IPS-20b (cell line): ENCODE results near the gene CERS6.

Experiments used
- H3K27ac ChIP-seq: one replicate; pipeline ENCODE4 v1.5.1; 2013; ENCODE audit warnings: low read length
- H3K27me3 ChIP-seq: 2 replicates; pipeline ENCODE4 v1.6.1; 2013; ENCODE audit warnings: mild to moderate bottlenecking, low read length, inconsistent platforms; ENCODE audit not compliant: insufficient read depth
- H3K36me3 ChIP-seq: 2 replicates; pipeline ENCODE4 v1.6.1; 2013; ENCODE audit warnings: low read depth, mild to moderate bottlenecking, inconsistent platforms, low read length, moderate library complexity; ENCODE audit not compliant: insufficient read depth
- H3K4me1 ChIP-seq: 2 replicates; pipeline ENCODE4 v1.6.1; 2013; ENCODE audit warnings: mild to moderate bottlenecking, control low read depth, inconsistent platforms, low read length, moderate library complexity; ENCODE audit not compliant: insufficient read depth
- H3K4me3 ChIP-seq: 2 replicates; pipeline ENCODE4 v1.5.1; 2013; ENCODE audit warnings: mild to moderate bottlenecking, low read length, inconsistent platforms
- H3K9ac ChIP-seq: 2 replicates; pipeline ENCODE4 v1.6.1; 2013; ENCODE audit warnings: low read depth, mild to moderate bottlenecking, inconsistent platforms, low read length, moderate library complexity
- H3K9me3 ChIP-seq: 2 replicates; pipeline ENCODE4 v1.6.1; 2013; ENCODE audit warnings: mild to moderate bottlenecking, low read depth, low read length, inconsistent platforms; ENCODE audit not compliant: insufficient read depth

CERS6 gene

GRCh38 chr2:168430431-168430830 lies 25.6 kb upstream of the CERS6 start:
- Histone ChIP-seq H3K4me1 (peaks cover 8% of the 10 kb centered on the region; the same call in 1 of the 2 replicates), H3K27ac (no peak overlapping the region), H3K9me3 (no peaks in the 10 kb centered on the region), H3K9ac (no peak overlapping the region), H3K27me3 (no peaks in the 10 kb centered on the region), H3K36me3 (no peaks in the 10 kb centered on the region), H3K4me3 (no peak overlapping the region)

DNA sequence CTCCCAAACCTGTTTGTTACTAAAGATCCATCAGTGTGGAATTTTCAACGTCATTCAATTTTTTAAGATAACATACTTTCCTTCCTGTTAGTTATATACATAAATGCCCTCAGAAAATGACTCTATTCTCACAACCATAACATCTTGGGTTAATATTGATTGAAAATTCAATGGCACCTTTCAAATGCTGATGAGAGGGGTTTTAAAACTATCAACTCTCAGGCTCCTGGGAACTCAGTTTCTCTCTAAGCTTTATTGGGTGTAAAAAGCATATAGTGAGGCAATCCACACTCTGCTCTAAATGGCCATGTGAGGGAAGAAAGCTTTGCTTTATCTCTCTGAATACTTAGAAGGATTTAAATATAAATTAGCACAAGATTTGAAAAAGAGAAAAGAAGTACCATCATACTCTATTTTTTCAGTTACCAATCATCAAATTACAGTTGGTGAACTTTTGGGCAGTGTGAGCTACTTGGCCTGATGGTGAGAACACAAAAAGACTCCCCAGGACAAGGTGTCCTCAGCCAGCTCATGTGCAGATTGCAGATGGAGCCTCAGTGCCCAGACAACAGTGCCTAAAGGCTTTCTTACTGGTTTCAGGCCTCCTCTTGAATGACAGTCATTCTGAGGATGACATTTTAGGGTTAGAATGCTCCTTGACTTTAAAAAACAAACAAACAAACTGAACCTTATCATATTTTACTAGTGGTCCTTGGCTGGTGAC lies 24.6 kb upstream of the CERS6 start:
- Histone ChIP-seq H3K27me3 (no peaks in the 10 kb centered on the region), H3K9ac (no peak overlapping the region)

DNA sequence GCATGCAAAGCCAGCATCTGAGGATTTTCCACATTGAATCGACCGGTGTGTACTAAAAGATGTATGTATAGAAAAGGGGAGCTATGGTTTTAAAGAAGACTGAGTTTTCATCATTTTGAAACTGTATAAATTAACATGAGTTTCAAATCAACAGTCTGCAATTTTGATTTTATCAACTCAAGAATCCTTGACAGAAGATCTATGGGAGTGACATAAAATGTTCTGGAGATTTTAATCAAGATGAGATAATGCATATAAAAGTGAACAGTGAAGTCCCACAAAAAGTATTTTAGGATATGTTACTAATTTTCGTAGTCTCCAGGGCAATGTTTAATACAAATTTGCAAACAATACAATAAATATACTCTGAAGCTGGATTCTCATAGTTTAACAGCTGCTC lies 24.0 kb upstream of the CERS6 start:
- no peak overlapping the region for H3K9ac ChIP-seq
- H3K4me1 ChIP-seq: peaks cover 8% of the 10 kb centered on the region; the same call in 1 of the 2 replicates
- H3K27ac ChIP-seq: no peak overlapping the region
- no peaks in the 10 kb centered on the region for H3K27me3 ChIP-seq
- no peaks in the 10 kb centered on the region for H3K9me3 ChIP-seq
- H3K4me3 ChIP-seq: no peak overlapping the region
- H3K36me3 ChIP-seq: no peaks in the 10 kb centered on the region

More for the DNA sequence above, 24.6 kb upstream of the CERS6 start:
- no peaks in the 10 kb centered on the region for H3K9me3 ChIP-seq
- no peak overlapping the region for H3K4me3 ChIP-seq
- H3K27ac ChIP-seq: no peak overlapping the region
- peaks cover 8% of the 10 kb centered on the region; the same call in 1 of the 2 replicates for H3K4me1 ChIP-seq
- H3K36me3 ChIP-seq: no peaks in the 10 kb centered on the region

GRCh38 chr2:168432565-168433186 lies 23.4 kb upstream of the CERS6 start:
- H3K9me3 ChIP-seq: no peaks in the 10 kb centered on the region
- H3K27ac ChIP-seq: no peak overlapping the region
- H3K27me3 ChIP-seq: no peaks in the 10 kb centered on the region
- H3K36me3 ChIP-seq: no peaks in the 10 kb centered on the region
- H3K4me3 ChIP-seq: no peak overlapping the region
- peaks cover 8% of the 10 kb centered on the region; the same call in 1 of the 2 replicates for H3K4me1 ChIP-seq
- no peak overlapping the region for H3K9ac ChIP-seq

- no peaks in the 10 kb centered on the region for H3K36me3 ChIP-seq
- H3K9ac ChIP-seq: no peak overlapping the region
- H3K27ac ChIP-seq: no peak overlapping the region
- H3K4me3 ChIP-seq: no peak overlapping the region
- H3K9me3 ChIP-seq: no peaks in the 10 kb centered on the region
- H3K27me3 ChIP-seq: no peaks in the 10 kb centered on the region
- peaks cover 8% of the 10 kb centered on the region; the same call in 1 of the 2 replicates for H3K4me1 ChIP-seq
Measured at GRCh38 chr2:168433527-168433926, 22.5 kb upstream of the CERS6 start.

GRCh38 chr2:168434146-168434545 lies 21.9 kb upstream of the CERS6 start:
- no peak overlapping the region for H3K9ac ChIP-seq
- H3K9me3 ChIP-seq: no peaks in the 10 kb centered on the region

GRCh38 chr2:168436840-168437239 lies 19.2 kb upstream of the CERS6 start:
- peaks cover 1% of the 10 kb centered on the region; the same call in 1 of the 2 replicates for H3K4me1 ChIP-seq
- no peak overlapping the region for H3K4me3 ChIP-seq
- H3K9ac ChIP-seq: no peak overlapping the region
- no peak overlapping the region for H3K27ac ChIP-seq
- no peaks in the 10 kb centered on the region for H3K9me3 ChIP-seq
- H3K27me3 ChIP-seq: no peaks in the 10 kb centered on the region
- no peaks in the 10 kb centered on the region for H3K36me3 ChIP-seq

More at GRCh38 chr2:168434146-168434545, 21.9 kb upstream of the CERS6 start:
- Histone ChIP-seq H3K27ac (no peak overlapping the region), H3K36me3 (no peaks in the 10 kb centered on the region), H3K4me3 (no peak overlapping the region), H3K27me3 (no peaks in the 10 kb centered on the region), H3K4me1 (peaks cover 8% of the 10 kb centered on the region; the same call in 1 of the 2 replicates)

DNA sequence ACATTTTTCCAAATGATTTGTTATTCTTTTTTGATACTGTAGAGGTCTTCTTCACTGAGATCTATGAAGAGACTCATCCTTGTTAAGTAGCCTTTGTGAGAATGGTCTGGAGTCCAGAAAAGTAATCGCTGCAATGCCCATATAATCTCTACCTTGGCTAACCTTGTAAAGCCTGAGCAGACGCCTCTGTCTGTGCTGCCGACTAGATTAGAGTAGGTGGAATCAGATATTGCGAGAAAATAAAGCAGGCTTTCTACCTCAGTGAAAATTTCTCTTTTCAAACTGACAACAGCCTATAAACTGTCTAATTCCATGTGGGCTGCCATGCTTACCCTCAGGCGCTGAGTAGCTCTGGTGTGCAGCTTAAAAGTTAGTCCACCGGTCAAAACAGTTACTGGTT lies 17.5 kb upstream of the CERS6 start:
- Histone ChIP-seq H3K9me3 (no peaks in the 10 kb centered on the region), H3K4me3 (no peak overlapping the region), H3K9ac (no peak overlapping the region), H3K4me1 (no peaks in the 10 kb centered on the region), H3K27ac (no peak overlapping the region), H3K36me3 (no peaks in the 10 kb centered on the region), H3K27me3 (no peaks in the 10 kb centered on the region)

DNA sequence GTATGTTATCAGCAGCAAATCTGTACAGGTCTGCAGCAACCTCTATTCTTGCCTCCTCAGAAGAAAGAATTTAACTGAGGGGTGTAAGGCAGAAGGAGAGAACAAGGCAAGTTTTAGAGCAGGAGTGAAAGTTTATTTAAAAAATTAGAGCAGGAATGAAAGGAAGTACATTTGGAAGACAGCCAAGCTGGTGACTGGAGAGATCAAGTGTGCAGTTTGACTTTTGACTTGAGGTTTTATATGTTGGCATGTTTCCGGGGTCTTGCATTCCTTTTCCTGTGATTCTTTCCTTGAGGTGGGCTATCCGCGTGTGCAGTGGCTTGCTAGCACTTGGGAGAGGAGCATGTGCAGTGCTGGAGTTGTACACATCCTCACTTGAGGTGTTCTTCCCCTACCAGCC lies 16.5 kb upstream of the CERS6 start:
- Histone ChIP-seq H3K27me3 (no peaks in the 10 kb centered on the region), H3K36me3 (no peaks in the 10 kb centered on the region), H3K9ac (no peak overlapping the region), H3K27ac (no peak overlapping the region), H3K4me3 (no peak overlapping the region), H3K4me1 (no peaks in the 10 kb centered on the region), H3K9me3 (no peaks in the 10 kb centered on the region)

DNA sequence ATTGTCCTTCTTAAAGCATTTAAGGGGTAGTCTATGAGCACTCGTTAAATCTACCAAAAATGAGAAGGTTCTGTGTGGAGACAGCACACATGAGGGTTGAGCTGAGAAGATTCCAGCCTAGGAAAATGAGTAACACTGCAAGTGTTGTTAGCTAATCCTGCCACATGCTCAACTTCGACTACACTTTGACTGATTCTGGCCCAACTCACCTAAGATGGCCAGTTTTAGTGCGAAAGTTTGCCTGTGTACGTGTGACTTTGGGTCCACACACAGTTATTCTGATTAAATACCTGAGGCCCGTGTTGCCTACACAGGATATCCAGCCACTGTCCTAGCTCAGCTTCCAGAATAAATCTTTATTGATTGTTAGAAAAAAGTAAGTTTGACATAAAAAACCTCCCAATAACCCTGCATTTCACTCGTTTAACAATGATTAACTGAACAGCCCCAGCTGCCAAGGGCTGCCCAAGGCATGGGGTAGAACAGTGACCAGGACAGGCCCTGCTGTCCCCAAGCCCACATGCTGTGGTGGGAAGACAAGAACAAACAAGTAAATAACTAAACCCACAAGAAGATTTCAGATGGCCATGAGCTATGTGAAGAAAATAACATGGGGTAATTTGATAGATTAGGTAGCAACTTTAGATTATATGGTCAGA lies 14.7 kb upstream of the CERS6 start:
- no peaks in the 10 kb centered on the region for H3K36me3 ChIP-seq
- H3K27me3 ChIP-seq: no peaks in the 10 kb centered on the region
- no peaks in the 10 kb centered on the region for H3K4me1 ChIP-seq
- no peak overlapping the region for H3K27ac ChIP-seq
- H3K9me3 ChIP-seq: no peaks in the 10 kb centered on the region
- H3K9ac ChIP-seq: no peak overlapping the region
- H3K4me3 ChIP-seq: no peak overlapping the region

GRCh38 chr2:168443818-168444217 lies 12.3 kb upstream of the CERS6 start:
- Histone ChIP-seq H3K27me3 (no peaks in the 10 kb centered on the region), H3K9ac (no peak overlapping the region), H3K27ac (no peak overlapping the region), H3K4me3 (no peak overlapping the region), H3K36me3 (no peaks in the 10 kb centered on the region), H3K9me3 (no peaks in the 10 kb centered on the region), H3K4me1 (no peaks in the 10 kb centered on the region)

DNA sequence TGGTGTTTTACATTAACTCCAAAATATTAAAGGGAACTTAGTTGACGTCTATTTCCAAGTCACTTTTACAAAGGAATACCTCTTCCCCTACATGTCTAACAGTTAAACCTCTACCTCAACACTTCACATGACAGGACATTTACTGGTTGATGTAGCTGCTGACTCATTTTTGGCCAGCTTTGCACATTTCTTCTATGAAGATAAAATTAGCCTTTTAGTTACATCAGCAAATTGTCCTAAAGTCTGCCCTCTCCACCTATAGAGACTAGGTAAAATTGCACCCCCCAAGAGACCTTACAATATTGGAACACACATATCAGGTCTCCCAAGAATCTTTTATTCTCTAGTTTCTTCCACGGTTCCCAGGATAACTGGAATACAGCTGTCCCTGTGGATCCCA lies 10.1 kb upstream of the CERS6 start:
- H3K9ac ChIP-seq: no peak overlapping the region
- no peaks in the 10 kb centered on the region for H3K36me3 ChIP-seq
- H3K27ac ChIP-seq: no peak overlapping the region
- H3K4me3 ChIP-seq: no peak overlapping the region
- H3K9me3 ChIP-seq: no peaks in the 10 kb centered on the region
- no peaks in the 10 kb centered on the region for H3K27me3 ChIP-seq
- H3K4me1 ChIP-seq: no peaks in the 10 kb centered on the region
